GM21619 (cell line): ENCODE measurements around the gene CDH3.

Experiments used
- ATAC-seq: cut with Tn5 transposase; IDR thresholded peaks from one replicate; pipeline ENCODE4 v1.9.1; 2021; ENCODE audit not compliant: unreplicated experiment

Gene CDH3

GRCh38 chr16:68646953-68647659 lies 2.0 kb downstream of the CDH3 start:
- ATAC-seq: no peak

- ATAC-seq: no peak
Observed at GRCh38 chr16:68651136-68651535, 6.0 kb downstream of the CDH3 start.

GRCh38 chr16:68652659-68653058 lies 7.5 kb downstream of the CDH3 start:
- no peak for ATAC-seq

GRCh38 chr16:68655806-68656205 lies 10.7 kb downstream of the CDH3 start:
- no peak for ATAC-seq

- no peak for ATAC-seq
Observed at GRCh38 chr16:68656751-68657150, 11.6 kb downstream of the CDH3 start.

- ATAC-seq: no peak
Observed at GRCh38 chr16:68658341-68658973, 13.3 kb downstream of the CDH3 start.

GRCh38 chr16:68658974-68659360 lies 13.9 kb downstream of the CDH3 start:
- ATAC-seq: no peak

- ATAC-seq: no peak
Observed at GRCh38 chr16:68659412-68660358, 14.6 kb downstream of the CDH3 start.

- ATAC-seq: no peak
Observed at GRCh38 chr16:68660359-68660795, 15.3 kb downstream of the CDH3 start.

- ATAC-seq: no peak
Observed at GRCh38 chr16:68662035-68662434, 16.9 kb downstream of the CDH3 start.

- ATAC-seq: no peak
Observed at GRCh38 chr16:68664297-68664696, 19.2 kb downstream of the CDH3 start.

GRCh38 chr16:68665501-68665900 lies 20.4 kb downstream of the CDH3 start:
- no peak for ATAC-seq

GRCh38 chr16:68668266-68668665 lies 23.2 kb downstream of the CDH3 start:
- ATAC-seq: peak; percentile 62

- ATAC-seq: no peak
Observed at GRCh38 chr16:68676113-68676860, 31.2 kb downstream of the CDH3 start.

- ATAC-seq: no peak
Observed at GRCh38 chr16:68681038-68681437, 35.9 kb downstream of the CDH3 start.

GRCh38 chr16:68685685-68686478 lies 40.8 kb downstream of the CDH3 start:
- ATAC-seq: no peak

GRCh38 chr16:68686905-68687304 lies 41.8 kb downstream of the CDH3 start:
- no peak for ATAC-seq

GRCh38 chr16:68689921-68690320 lies 44.8 kb downstream of the CDH3 start:
- ATAC-seq: no peak

GRCh38 chr16:68695575-68695974 lies 50.5 kb downstream of the CDH3 start:
- no peak for ATAC-seq

- ATAC-seq: no peak
Observed at GRCh38 chr16:68696514-68696913, 51.4 kb downstream of the CDH3 start.
